HG02623 (cell line): ENCODE data around the gene USP22.

ENCODE experiments used
- ATAC-seq: cut with Tn5 transposase; IDR thresholded peaks from one replicate; pipeline ENCODE4 v1.9.1; 2021; ENCODE audit warnings: moderate library complexity; ENCODE audit not compliant: unreplicated experiment

The USP22 gene

GRCh38 chr17:21049457-21049856 is 6.6 kb upstream of the USP22 start:
- ATAC-seq, result no peak

DNA sequence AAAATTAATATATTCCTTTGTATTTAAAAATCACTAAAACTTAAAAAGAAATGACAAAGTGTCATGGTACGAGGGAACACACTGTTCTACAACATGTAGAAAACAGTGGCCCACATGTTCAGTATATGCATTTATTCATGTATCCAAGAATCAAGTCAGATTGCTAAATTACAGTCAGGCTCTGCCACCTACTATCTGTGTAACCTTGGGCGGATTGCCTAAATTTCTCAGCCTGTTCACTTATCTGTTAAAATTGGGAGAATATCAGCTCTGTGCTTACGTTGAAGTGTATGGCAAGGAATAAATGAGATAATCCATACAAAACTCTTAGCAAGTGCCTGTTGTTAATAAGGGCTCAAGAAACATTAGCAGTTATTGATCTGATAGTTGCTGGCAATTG is 3.4 kb upstream of the USP22 start:
- ATAC-seq, result no peak

DNA sequence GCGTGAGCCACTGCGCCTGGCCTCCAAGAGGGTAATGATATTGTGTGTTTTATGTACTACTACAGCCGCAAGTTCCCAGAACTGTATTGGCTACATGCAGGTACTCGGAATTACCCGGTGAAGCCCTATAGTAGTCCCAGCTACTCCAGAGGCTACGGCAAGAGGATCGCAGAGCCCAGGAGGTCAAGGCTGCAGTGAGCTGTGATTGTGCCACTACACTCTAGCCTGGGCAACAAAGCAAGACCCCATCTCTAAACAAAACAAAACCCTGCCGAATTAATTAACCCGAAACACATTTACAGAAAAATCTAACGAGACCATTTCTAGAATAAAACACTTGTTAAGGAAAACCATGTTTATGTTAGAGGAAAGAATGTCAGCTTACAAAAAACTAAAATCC is 2.2 kb upstream of the USP22 start:
- no peak for ATAC-seq

- ATAC-seq, result peak; percentile 81
Observed at GRCh38 chr17:21043296-21044232, 753 bp upstream of the USP22 start.

GRCh38 chr17:21041741-21042457 is 912 bp downstream of the USP22 start:
- no peak for ATAC-seq

- no peak for ATAC-seq
Observed at GRCh38 chr17:21039839-21040575, 2.8 kb downstream of the USP22 start.

DNA sequence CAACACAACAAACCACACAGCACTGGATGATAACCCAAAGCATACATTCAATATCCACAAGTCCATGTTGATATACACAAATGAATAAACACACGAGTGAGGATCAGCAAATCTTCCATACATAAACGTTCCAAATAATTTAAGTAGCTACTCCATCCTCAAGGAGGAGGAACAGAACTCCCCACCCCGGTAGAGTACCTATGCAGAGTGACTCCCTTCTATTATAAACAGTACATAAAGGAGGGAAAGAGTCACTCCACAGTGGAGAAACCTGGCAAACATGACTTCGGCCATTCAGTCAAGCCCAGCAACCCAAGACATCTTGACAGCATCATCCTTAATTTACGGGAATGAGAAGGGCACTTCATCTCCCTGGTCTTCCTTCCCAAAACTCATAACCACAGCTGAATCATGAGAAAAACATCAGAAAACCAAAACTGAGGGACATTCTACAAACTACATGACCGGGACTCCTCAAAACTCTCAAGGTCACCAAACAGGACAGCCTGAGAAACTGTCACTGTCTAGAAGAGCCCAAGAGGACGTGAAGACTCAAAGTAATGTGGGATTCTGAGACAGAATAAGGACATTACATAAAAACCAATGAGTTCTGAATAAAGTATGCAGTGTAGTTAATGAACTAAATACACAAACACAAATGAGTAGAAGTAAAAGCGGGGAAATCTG is 5.6 kb downstream of the USP22 start:
- no peak for ATAC-seq

DNA sequence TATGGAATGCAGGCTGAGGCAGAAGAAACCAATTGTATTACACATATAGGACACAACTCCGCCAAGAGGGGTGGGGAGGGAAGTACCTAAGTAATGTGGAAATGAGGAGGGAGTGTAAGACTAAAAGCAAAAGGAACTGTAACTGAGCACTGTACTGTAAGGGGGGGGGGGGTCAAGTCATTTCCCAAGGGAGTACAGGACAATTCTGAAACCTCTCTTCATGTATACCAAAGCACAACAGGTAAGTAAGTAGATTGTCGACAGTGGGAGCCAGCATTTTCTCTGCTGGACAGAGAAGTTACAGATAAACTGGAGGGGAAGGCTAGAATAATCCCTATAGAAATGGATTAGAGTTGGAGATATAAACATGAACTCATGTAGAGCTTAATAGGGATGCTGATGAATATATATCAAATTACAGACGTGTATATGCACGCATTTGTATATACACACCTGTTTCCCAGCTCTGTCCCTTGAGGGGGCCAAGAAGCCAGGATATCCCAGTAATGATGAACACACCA is 6.4 kb downstream of the USP22 start:
- no peak for ATAC-seq

DNA sequence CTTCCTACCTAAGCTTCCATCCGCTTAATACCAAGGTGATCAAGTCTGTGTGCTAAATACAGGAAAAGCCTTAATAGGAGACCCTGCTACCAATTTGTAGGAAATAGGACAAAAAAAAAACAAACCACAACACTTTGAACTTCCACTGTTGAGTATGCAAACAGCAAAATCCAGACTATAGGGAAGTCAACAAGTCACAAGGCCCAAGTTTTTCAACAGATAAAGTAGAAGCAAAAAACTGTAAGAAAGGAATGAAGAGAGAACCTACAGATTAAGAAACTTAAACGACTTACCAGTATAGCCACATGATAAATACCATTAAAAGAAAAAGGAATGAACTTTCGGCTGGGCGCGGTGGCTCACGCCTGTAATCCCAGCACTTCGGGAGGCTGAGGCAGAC is 7.4 kb downstream of the USP22 start:
- ATAC-seq, result no peak

DNA sequence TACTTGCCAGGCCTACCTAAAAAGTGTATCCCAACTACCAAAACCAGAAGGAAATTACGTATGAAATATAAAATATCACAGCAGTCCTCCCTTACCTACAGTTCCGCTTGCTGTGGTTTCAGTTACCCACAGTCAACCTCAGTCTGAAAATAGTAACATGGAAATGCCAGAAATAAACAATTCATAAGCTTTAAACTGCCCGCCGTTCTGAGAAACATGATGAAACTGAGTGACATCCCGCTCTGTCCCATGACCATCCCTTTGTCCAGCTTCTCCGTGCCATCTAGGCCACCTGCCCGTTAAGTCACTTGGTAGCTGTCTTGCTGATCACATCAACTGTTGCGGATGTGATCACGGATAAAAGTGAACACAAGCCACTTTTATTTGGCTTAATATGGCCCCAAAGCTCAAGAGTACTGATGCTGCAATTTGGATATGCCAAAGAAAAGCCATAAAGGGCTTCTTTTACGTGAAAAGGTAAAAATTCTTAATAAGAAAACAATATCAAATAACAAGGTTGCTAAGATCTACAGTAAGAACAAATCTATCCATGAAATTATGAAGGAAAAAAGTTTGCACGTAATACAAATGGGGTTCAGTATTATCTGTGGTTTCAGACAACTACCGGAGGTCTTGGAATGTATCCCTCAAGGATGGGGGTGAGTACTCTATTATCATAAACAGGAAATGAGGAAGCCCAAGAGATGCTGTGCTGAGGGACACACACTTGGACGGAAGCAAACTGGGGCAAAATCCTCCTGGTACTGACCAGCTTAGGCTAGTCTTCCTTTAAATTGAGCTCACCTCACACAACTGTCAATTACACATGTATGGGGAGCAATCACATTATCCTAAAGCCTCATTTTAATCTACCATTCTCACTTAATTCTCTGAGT is 8.2 kb downstream of the USP22 start:
- ATAC-seq, result peak; percentile 59

- no peak for ATAC-seq
Observed at GRCh38 chr17:21033350-21033749, 9.5 kb downstream of the USP22 start.

- ATAC-seq, result no peak
Observed at GRCh38 chr17:21031756-21032396, 10.9 kb downstream of the USP22 start.

DNA sequence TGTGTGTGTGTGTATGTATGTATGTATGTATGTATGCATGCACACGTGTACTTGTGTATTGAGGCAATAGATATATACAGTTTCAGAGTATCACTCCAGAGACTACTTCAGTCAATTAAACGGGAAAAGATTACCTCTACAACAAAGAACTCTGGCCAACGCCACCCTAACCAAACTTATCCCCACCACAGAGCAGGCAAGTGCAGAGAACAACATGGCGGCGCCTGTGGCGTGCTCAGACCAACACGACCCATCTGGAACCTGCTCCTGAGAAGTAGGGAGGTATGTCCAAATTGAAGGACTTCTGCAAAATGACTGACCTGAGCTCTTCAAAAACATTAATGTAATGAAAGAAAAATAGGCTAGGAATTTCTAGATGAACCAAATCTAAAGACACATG is 12.4 kb downstream of the USP22 start:
- ATAC-seq, result no peak

- no peak for ATAC-seq
Observed at GRCh38 chr17:21029515-21029914, 13.3 kb downstream of the USP22 start.

DNA sequence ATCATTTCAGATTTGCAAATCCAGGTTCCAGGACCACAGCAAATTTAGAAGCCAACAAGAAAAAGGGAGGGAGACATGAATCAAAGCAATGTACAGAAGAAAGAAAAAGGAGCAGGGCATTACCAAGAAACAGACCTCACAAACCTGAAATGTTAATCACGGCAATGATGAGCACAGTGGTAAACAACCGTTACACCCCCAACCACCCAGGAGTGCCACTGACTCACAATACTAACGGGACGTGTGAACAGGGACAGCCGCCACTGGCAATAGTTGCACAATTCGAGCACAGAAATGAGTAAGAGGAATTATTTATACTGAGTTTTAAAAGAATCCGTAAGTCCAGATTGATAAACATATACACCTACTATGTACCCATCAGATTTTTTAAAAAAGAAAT is 13.8 kb downstream of the USP22 start:
- no peak for ATAC-seq

DNA sequence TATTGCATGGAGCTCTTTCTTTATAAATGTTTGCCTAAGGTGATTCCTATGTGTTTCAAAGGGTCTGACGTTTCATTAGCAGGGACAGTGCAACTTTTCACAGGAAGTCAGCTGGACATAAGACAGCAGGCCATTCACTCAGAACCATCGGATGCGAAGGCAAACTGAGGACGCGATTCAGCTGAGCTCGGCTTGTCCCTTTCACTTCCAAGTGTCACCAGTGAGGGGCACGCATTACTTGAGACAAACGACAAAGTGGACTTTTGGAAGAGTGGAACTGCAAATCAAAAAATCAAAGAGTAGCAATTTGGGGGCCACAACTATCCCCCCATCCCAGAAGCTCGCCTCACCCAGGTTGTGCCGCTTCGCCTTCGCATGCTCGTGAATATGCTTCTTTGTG is 14.6 kb downstream of the USP22 start:
- ATAC-seq, result no peak

DNA sequence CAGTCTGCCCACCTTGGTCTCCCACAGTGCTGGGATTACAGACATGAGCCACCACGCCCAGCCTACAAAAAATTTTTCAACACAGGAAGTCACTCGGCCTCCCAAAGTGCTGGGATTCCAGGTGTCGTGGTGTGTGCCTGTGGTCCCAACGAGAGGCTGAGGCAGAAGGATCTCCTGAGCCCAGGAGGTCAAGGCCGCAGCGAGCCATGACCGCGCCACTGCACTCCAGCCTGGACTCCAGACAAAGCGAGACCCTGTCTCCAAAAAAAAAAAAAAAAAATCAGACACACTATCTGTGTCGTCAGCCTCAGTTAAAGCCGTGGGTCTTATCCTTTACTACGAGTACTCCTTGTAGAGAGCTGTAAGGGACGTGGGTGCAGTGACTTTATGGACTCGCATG is 15.8 kb downstream of the USP22 start:
- no peak for ATAC-seq

DNA sequence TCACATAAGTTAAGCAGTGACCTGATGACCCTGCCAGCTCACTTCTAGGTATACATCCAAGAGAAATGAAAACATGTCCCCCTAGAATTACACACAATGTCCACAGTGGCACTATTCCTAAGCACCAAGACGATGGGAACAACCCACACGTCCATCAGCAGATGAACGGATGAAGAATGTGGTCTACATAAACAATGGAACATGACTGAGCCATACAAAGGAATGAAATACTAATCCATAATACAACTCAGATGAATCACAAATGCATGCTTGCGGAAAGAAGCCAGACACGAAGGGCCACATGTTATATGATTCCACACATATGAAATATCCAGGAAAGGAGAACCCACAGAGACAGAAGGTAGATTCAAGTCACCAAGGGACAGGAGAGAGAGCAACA is 17.4 kb downstream of the USP22 start:
- no peak for ATAC-seq

- ATAC-seq, result no peak
Observed at GRCh38 chr17:21024024-21024423, 18.8 kb downstream of the USP22 start.
